Activated CD4-positive, alpha-beta memory T cell treated with anti-CD3 and anti-CD28 coated beads, Interleukin-2, amount 10 ng/mL, durations not matched to agents 7 days and 5 days (primary cell): Measurements from ENCODE around the gene ETV4. TPM values are rescaled to one million over a fixed set of nuclear protein-coding genes. Genes with fewer than 3 reads are reported as not detected.
A peak's percentile ranks its signal among the peaks of the same experiment; 100 is the strongest.

ENCODE experiments used
- CTCF ChIA-PET: fragments of 350-600 bp; sonication (Branson Sonifier 250); formaldehyde crosslinking; loops from one replicate; lab custom pipeline; 2021; ENCODE audit warnings: antibody characterized with exemption, inconsistent platforms; lab: Charles Lee
- POLR2A ChIA-PET: fragments of 350-600 bp; sonication (Branson Sonifier 250); formaldehyde crosslinking; loops from one replicate; lab custom pipeline; 2021; ENCODE audit warnings: antibody characterized with exemption; lab: Charles Lee
- DNase-seq: peaks from one replicate; pipeline ENCODE4 v3.0.0-alpha.2; 2020
- H3K27ac Mint-ChIP-seq: one replicate; pipeline ENCODE4 v1.8.0; 2021; ENCODE audit warnings: mild to moderate bottlenecking, mixed read lengths
- H3K27me3 Mint-ChIP-seq: one replicate; pipeline ENCODE4 v1.8.0; 2021; ENCODE audit warnings: mixed read lengths
- H3K36me3 Mint-ChIP-seq: one replicate; pipeline ENCODE4 v1.8.0; 2021; ENCODE audit warnings: low read depth, mixed read lengths
- H3K4me1 Mint-ChIP-seq: one replicate; pipeline ENCODE4 v1.8.0; 2021; ENCODE audit warnings: mixed read lengths
- H3K4me3 Mint-ChIP-seq: one replicate; pipeline ENCODE4 v1.8.0; 2021; ENCODE audit warnings: mild to moderate bottlenecking, mixed read lengths
- H3K9me3 Mint-ChIP-seq: one replicate; pipeline ENCODE4 v1.8.0; 2021; ENCODE audit warnings: mixed read lengths
- total RNA-seq, 2 experiments: library from RNA; stranded (reverse); gene quantifications; one replicate each; pipeline ENCODE4 v1.2.3, GENCODE V29; 2021

ETV4 gene
- total RNA-seq, result 1 to 10 TPM; 3.6 to 4.0 TPM

GRCh38 chr17:43546319-43547188 is at the start of gene ETV4:
ETV4 (minus strand) TSS chr17:43546340; CDS start chr17:43545617, 723 bp downstream.
- H3K4me1 Mint-ChIP-seq, result peaks cover 16% of the 10 kb centered on the region
- peaks cover 45% of the 10 kb centered on the region for H3K27me3 Mint-ChIP-seq
- H3K4me3 Mint-ChIP-seq, result peak within 1 kb of the TSS; percentile 75
- H3K9me3 Mint-ChIP-seq, result no peaks in the 10 kb centered on the region
- POLR2A ChIA-PET, result interaction anchor here (0.7 to 1.4 kb wide), 6 partner anchors 9 to 231 kb away, joined by 3 to 8 read pairs (median 3); no protein-coding TSS in a partner anchor
- CTCF ChIA-PET, result interaction anchor here (0.8 to 1.9 kb wide), 4 partner anchors 32 to 219 kb away, joined by 3 to 12 read pairs (median 5); partner anchors contain the start of gene DHX8
- no peaks in the 10 kb centered on the region for H3K36me3 Mint-ChIP-seq
- H3K27ac Mint-ChIP-seq, result no peak within 1 kb of the TSS
- DNase-seq, result peak; percentile 94

- Mint-ChIP-seq H3K27ac (no peak overlapping the region), H3K36me3 (no peaks in the 10 kb centered on the region), H3K9me3 (no peaks in the 10 kb centered on the region), H3K4me3 (no peak overlapping the region), H3K4me1 (peaks cover 2% of the 10 kb centered on the region), H3K27me3 (peaks cover 5% of the 10 kb centered on the region)
- ChIA-PET POLR2A (no interaction called here), CTCF (no interaction called here)
- DNase-seq, result no peak
Observed at GRCh38 chr17:43595466-43595865, 49.3 kb upstream of the ETV4 start.

GRCh38 chr17:43591779-43592562 is 45.8 kb upstream of the ETV4 start:
- POLR2A ChIA-PET, result no interaction called here
- Mint-ChIP-seq H3K4me3 (no peak overlapping the region), H3K27me3 (peaks cover 5% of the 10 kb centered on the region), H3K4me1 (peaks cover 2% of the 10 kb centered on the region), H3K36me3 (no peaks in the 10 kb centered on the region), H3K27ac (no peak overlapping the region), H3K9me3 (no peaks in the 10 kb centered on the region)
- CTCF ChIA-PET, result interaction anchor here (1.2 kb wide), 1 partner anchor 15 kb away, joined by 3 read pairs; no protein-coding TSS in a partner anchor
- no peak for DNase-seq

- Mint-ChIP-seq H3K27ac (no peak overlapping the region), H3K36me3 (no peaks in the 10 kb centered on the region), H3K9me3 (no peaks in the 10 kb centered on the region), H3K4me3 (no peak overlapping the region), H3K27me3 (peaks cover 2% of the 10 kb centered on the region), H3K4me1 (peaks cover 2% of the 10 kb centered on the region)
- DNase-seq, result no peak
- CTCF ChIA-PET, result interaction anchor here (1.2 kb wide), 1 partner anchor 14 kb away, joined by 3 read pairs; no protein-coding TSS in a partner anchor
- POLR2A ChIA-PET, result no interaction called here
Observed at GRCh38 chr17:43591001-43591400, 44.9 kb upstream of the ETV4 start.

- CTCF ChIA-PET, result interaction anchor here (4.1 kb wide), 1 partner anchor 12 kb away, joined by 16 read pairs; no protein-coding TSS in a partner anchor
- Mint-ChIP-seq H3K36me3 (no peaks in the 10 kb centered on the region), H3K9me3 (no peaks in the 10 kb centered on the region), H3K4me1 (no peaks in the 10 kb centered on the region), H3K27me3 (peaks cover 4% of the 10 kb centered on the region), H3K4me3 (no peak overlapping the region), H3K27ac (no peak overlapping the region)
- POLR2A ChIA-PET, result no interaction called here
- no peak for DNase-seq
Observed at GRCh38 chr17:43588664-43589435, 42.7 kb upstream of the ETV4 start.

- H3K36me3 Mint-ChIP-seq, result no peaks in the 10 kb centered on the region
- peaks cover 11% of the 10 kb centered on the region for H3K27me3 Mint-ChIP-seq
- POLR2A ChIA-PET, result no interaction called here
- no peak for DNase-seq
- CTCF ChIA-PET, result interaction anchor here (4.1 kb wide), 1 partner anchor 11 kb away, joined by 16 read pairs; no protein-coding TSS in a partner anchor
- H3K4me3 Mint-ChIP-seq, result no peak overlapping the region
- no peaks in the 10 kb centered on the region for H3K9me3 Mint-ChIP-seq
- H3K4me1 Mint-ChIP-seq, result no peaks in the 10 kb centered on the region
- H3K27ac Mint-ChIP-seq, result no peak overlapping the region
Observed at GRCh38 chr17:43588121-43588520, 42.0 kb upstream of the ETV4 start.

- H3K9me3 Mint-ChIP-seq, result no peaks in the 10 kb centered on the region
- no peaks in the 10 kb centered on the region for H3K36me3 Mint-ChIP-seq
- no peak for DNase-seq
- H3K4me3 Mint-ChIP-seq, result no peak overlapping the region
- H3K27ac Mint-ChIP-seq, result no peak overlapping the region
- no peaks in the 10 kb centered on the region for H3K4me1 Mint-ChIP-seq
- peaks cover 11% of the 10 kb centered on the region for H3K27me3 Mint-ChIP-seq
- ChIA-PET POLR2A (no interaction called here), CTCF (interaction anchor here (4.1 kb wide), 1 partner anchor 11 kb away, joined by 16 read pairs; no protein-coding TSS in a partner anchor)
Observed at GRCh38 chr17:43587647-43588046, 41.5 kb upstream of the ETV4 start.

- no peak overlapping the region for H3K4me3 Mint-ChIP-seq
- CTCF ChIA-PET, result interaction anchor here (0.7 to 4.1 kb wide), 3 partner anchors 8 to 246 kb away, joined by 3 to 16 read pairs (median 4); no protein-coding TSS in a partner anchor
- POLR2A ChIA-PET, result no interaction called here
- H3K27me3 Mint-ChIP-seq, result peaks cover 11% of the 10 kb centered on the region
- DNase-seq, result no peak
- H3K4me1 Mint-ChIP-seq, result peaks cover 4% of the 10 kb centered on the region
- no peaks in the 10 kb centered on the region for H3K9me3 Mint-ChIP-seq
- no peak overlapping the region for H3K27ac Mint-ChIP-seq
- no peaks in the 10 kb centered on the region for H3K36me3 Mint-ChIP-seq
Observed at GRCh38 chr17:43584666-43585102, 38.5 kb upstream of the ETV4 start.

GRCh38 chr17:43583332-43583731 is 37.2 kb upstream of the ETV4 start:
- H3K4me1 Mint-ChIP-seq, result peaks cover 17% of the 10 kb centered on the region
- no peak for DNase-seq
- H3K27me3 Mint-ChIP-seq, result peaks cover 11% of the 10 kb centered on the region
- ChIA-PET POLR2A (no interaction called here), CTCF (interaction anchor here (0.6 to 1.3 kb wide), 4 partner anchors 13 to 928 kb away, joined by 3 to 5 read pairs (median 4); no protein-coding TSS in a partner anchor)
- H3K4me3 Mint-ChIP-seq, result no peak overlapping the region
- H3K36me3 Mint-ChIP-seq, result no peaks in the 10 kb centered on the region
- H3K9me3 Mint-ChIP-seq, result no peaks in the 10 kb centered on the region
- no peak overlapping the region for H3K27ac Mint-ChIP-seq

GRCh38 chr17:43581613-43582012 is 35.5 kb upstream of the ETV4 start:
- Mint-ChIP-seq H3K4me1 (peaks cover 20% of the 10 kb centered on the region), H3K27me3 (peaks cover 11% of the 10 kb centered on the region), H3K4me3 (no peak overlapping the region), H3K36me3 (no peaks in the 10 kb centered on the region), H3K27ac (no peak overlapping the region), H3K9me3 (no peaks in the 10 kb centered on the region)
- DNase-seq, result no peak
- CTCF ChIA-PET, result interaction anchor here (1.4 kb wide), 1 partner anchor 179 kb away, joined by 4 read pairs; no protein-coding TSS in a partner anchor
- POLR2A ChIA-PET, result no interaction called here

GRCh38 chr17:43581130-43581529 is 35.0 kb upstream of the ETV4 start:
- H3K4me3 Mint-ChIP-seq, result no peak overlapping the region
- H3K36me3 Mint-ChIP-seq, result no peaks in the 10 kb centered on the region
- H3K4me1 Mint-ChIP-seq, result peaks cover 22% of the 10 kb centered on the region
- H3K27ac Mint-ChIP-seq, result no peak overlapping the region
- DNase-seq, result no peak
- peaks cover 11% of the 10 kb centered on the region for H3K27me3 Mint-ChIP-seq
- no peaks in the 10 kb centered on the region for H3K9me3 Mint-ChIP-seq
- CTCF ChIA-PET, result interaction anchor here (0.8 to 1.4 kb wide), 2 partner anchors 155 to 180 kb away, joined by 3 to 4 read pairs; no protein-coding TSS in a partner anchor
- POLR2A ChIA-PET, result no interaction called here
